Urothelium cell line (cell line): ENCODE measurements around the gene TDRD7.
"Not testable (repeated sequence)": the region's sequence is repeated elsewhere in the genome, so short reads cannot be mapped to it uniquely, and the experiment has no call there.

Experiments used
- DNase-seq: peaks from one replicate; pipeline ENCODE4 v3.0.0; 2011; ENCODE audit warnings: low spot score, mixed read lengths
- FAIRE-seq: peaks from 2 replicates; lab custom pipeline; 2011; peaks lifted over from hg19 to GRCh38; lab: Jason Lieb, UNC

Gene TDRD7

GRCh38 chr9:97425336-97425972 is 13.6 kb downstream of the TDRD7 start:
- DNase-seq (no peak), FAIRE-seq (peak; percentile 86)

- no peak for DNase-seq
- FAIRE-seq = no peak
These were observed 14.1 kb downstream of the TDRD7 start for GRCh38 chr9:97425973-97426336.

- no peak for DNase-seq
- no peak for FAIRE-seq
These were observed 16.0 kb downstream of the TDRD7 start for GRCh38 chr9:97427885-97428284.

GRCh38 chr9:97430316-97431043 is 18.6 kb downstream of the TDRD7 start:
- FAIRE-seq (no peak), DNase-seq (no peak)

- no peak for FAIRE-seq
These were observed 19.1 kb downstream of the TDRD7 start for GRCh38 chr9:97431044-97431441.

GRCh38 chr9:97431549-97432143 is 19.8 kb downstream of the TDRD7 start:
- DNase-seq (no peak), FAIRE-seq (no peak)

More at GRCh38 chr9:97431044-97431441, 19.1 kb downstream of the TDRD7 start:
- no peak for DNase-seq

- DNase-seq (no peak), FAIRE-seq (no peak)
These were observed 25.2 kb downstream of the TDRD7 start for GRCh38 chr9:97437051-97437600.

GRCh38 chr9:97438257-97438656 is 26.4 kb downstream of the TDRD7 start:
- DNase-seq = no peak
- FAIRE-seq = no peak

GRCh38 chr9:97438666-97439065 is 26.8 kb downstream of the TDRD7 start:
- FAIRE-seq (no peak), DNase-seq (no peak)

- FAIRE-seq (no peak), DNase-seq (no peak)
These were observed 28.3 kb downstream of the TDRD7 start for GRCh38 chr9:97440160-97440559.

- DNase-seq = no peak
- FAIRE-seq = no peak
These were observed 29.8 kb downstream of the TDRD7 start for GRCh38 chr9:97441729-97442128.

- DNase-seq (no peak), FAIRE-seq (no peak)
These were observed 33.3 kb downstream of the TDRD7 start for GRCh38 chr9:97445119-97445701.

- FAIRE-seq = no peak
- no peak for DNase-seq
These were observed 35.1 kb downstream of the TDRD7 start for GRCh38 chr9:97447001-97447400.

GRCh38 chr9:97453573-97453972 is 41.7 kb downstream of the TDRD7 start:
- not testable (repeated sequence) for FAIRE-seq, DNase-seq

- DNase-seq, FAIRE-seq: not testable (repeated sequence)
These were observed 44.9 kb downstream of the TDRD7 start for GRCh38 chr9:97456841-97457240.

- no peak for DNase-seq
- no peak for FAIRE-seq
These were observed 47.4 kb downstream of the TDRD7 start for GRCh38 chr9:97459326-97459725.

GRCh38 chr9:97462159-97462558 is 50.3 kb downstream of the TDRD7 start:
- no peak for DNase-seq
- no peak for FAIRE-seq

GRCh38 chr9:97462914-97463313 is 51.0 kb downstream of the TDRD7 start:
- FAIRE-seq (no peak), DNase-seq (no peak)

GRCh38 chr9:97468658-97469448 is 57.0 kb downstream of the TDRD7 start:
- FAIRE-seq (no peak), DNase-seq (peak; percentile 79)

- DNase-seq (peak; percentile 18), FAIRE-seq (no peak)
These were observed 58.2 kb downstream of the TDRD7 start for GRCh38 chr9:97470076-97470475.

- FAIRE-seq = no peak
- DNase-seq = no peak
These were observed 61.8 kb downstream of the TDRD7 start for GRCh38 chr9:97473717-97474116.
